ENCODE measurements around the gene PEAK3. TPM values are rescaled to one million over a fixed set of nuclear protein-coding genes. Genes with fewer than 3 reads are reported as not detected.

Gene PEAK3
- total and polyA plus RNA-seq, 2 donors (not counting 1 experiment from before 2014, with no cell fraction given) = not detected

DNA sequence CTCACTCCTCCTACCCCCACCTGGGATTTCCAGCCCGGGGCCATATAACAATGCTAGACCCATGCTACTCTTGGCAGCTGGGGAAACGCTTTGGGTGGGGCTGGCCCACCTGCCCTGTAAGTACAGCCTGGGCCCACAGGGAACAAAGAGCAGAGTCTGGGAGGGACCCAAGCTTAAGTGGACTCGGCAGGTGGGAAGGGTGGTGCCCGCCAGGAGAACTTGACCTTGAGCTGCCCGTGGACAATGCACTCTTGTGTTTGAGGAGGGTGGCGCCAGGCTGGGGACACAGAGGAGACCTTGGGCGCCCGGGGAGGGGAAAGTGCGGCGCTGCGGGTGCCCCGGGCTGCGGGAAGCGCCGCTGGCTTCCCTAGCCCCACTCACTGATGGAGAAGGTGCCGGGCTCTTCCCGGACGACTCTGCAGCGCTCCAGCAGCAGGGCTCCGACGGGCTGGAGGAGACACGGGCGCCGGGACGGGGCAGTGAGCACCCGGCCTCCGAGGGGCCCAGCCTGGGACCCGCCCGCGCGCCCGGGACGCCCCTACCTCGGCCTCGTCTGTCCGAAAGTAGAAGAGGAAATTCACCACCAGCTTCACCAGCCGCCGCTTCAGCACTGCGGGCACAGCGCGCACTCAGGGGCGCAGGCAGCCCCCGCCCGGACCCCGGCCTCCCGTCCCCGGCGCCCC, 46.5 kb downstream of the PEAK3 start:
- Histone ChIP-seq H3K9ac (ENCODE audit: insufficient read depth, low read length) (peak overlapping the region; percentile 88), H3K79me2 (ENCODE audit: control insufficient read depth, insufficient read depth, low read length) (peaks cover 75% of the 10 kb centered on the region), H2AFZ (ENCODE audit: low read length) (no peak overlapping the region), H3K4me2 (ENCODE audit: extremely low read depth, insufficient read depth, low read length) (peak overlapping the region; percentile 77), H4K20me1 (ENCODE audit: control insufficient read depth, extremely low read depth, insufficient read depth, low read length) (peaks cover under 1% of the 10 kb centered on the region), H3K36me3 (ENCODE audit: control insufficient read depth, insufficient read depth, low read length) (peaks cover 22% of the 10 kb centered on the region), H3K9me3 (ENCODE audit: control insufficient read depth, insufficient read depth, low read depth, low read length) (no peaks in the 10 kb centered on the region), H3K27me3 (ENCODE audit: control insufficient read depth, insufficient read depth, low read length) (no peaks in the 10 kb centered on the region), H3K4me3 (replicated peaks in 1 of 4; ENCODE audit: control extremely low read depth in 1 of 4, insufficient read depth in 1 of 4, low read depth in 3 of 4, low read length in 4 of 4) (peak overlapping the region; percentile 76 to 92 (median 86)), H3K27ac (ENCODE audit: insufficient read depth, low read length) (peak overlapping the region; percentile 84), H3K4me1 (ENCODE audit: control insufficient read depth, extremely low read depth, insufficient read depth, low read length) (peaks cover 9% of the 10 kb centered on the region)
- no peak for TF ChIP-seq EZH2 (IDR thresholded peaks at IDR 0.05; ENCODE audit: low read length, missing control alignments)
- TF ChIP-seq, protein P1, sequence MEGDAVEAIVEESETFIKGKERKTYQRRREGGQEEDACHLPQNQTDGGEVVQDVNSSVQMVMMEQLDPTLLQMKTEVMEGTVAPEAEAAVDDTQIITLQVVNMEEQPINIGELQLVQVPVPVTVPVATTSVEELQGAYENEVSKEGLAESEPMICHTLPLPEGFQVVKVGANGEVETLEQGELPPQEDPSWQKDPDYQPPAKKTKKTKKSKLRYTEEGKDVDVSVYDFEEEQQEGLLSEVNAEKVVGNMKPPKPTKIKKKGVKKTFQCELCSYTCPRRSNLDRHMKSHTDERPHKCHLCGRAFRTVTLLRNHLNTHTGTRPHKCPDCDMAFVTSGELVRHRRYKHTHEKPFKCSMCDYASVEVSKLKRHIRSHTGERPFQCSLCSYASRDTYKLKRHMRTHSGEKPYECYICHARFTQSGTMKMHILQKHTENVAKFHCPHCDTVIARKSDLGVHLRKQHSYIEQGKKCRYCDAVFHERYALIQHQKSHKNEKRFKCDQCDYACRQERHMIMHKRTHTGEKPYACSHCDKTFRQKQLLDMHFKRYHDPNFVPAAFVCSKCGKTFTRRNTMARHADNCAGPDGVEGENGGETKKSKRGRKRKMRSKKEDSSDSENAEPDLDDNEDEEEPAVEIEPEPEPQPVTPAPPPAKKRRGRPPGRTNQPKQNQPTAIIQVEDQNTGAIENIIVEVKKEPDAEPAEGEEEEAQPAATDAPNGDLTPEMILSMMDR (conservative IDR thresholded peaks at IDR 0.05 in 1 of 2, IDR thresholded peaks at IDR 0.05 in 1 of 2; ENCODE audit: low read depth in 1 of 2, low read length in 2 of 2) = no peak
- DNase-seq (ENCODE audit: low read depth in 2 of 2) = no peak

GRCh38 chr19:2234996-2235380, 47.0 kb downstream of the PEAK3 start:
- TF ChIP-seq EZH2 (IDR thresholded peaks at IDR 0.05; ENCODE audit: low read length, missing control alignments) = no peak
- TF ChIP-seq, protein P1 (conservative IDR thresholded peaks at IDR 0.05 in 1 of 2, IDR thresholded peaks at IDR 0.05 in 1 of 2; ENCODE audit: low read depth in 1 of 2, low read length in 2 of 2) = no peak
- H4K20me1 ChIP-seq (ENCODE audit: control insufficient read depth, extremely low read depth, insufficient read depth, low read length) = no peaks in the 10 kb centered on the region
- H3K9me3 ChIP-seq (ENCODE audit: control insufficient read depth, insufficient read depth, low read depth, low read length) = no peaks in the 10 kb centered on the region
- H2AFZ ChIP-seq (ENCODE audit: low read length) = no peak overlapping the region
- peak overlapping the region; percentile 76 to 92 (median 86) for H3K4me3 ChIP-seq (replicated peaks in 1 of 4; ENCODE audit: control extremely low read depth in 1 of 4, insufficient read depth in 1 of 4, low read depth in 3 of 4, low read length in 4 of 4)
- peak overlapping the region; percentile 84 for H3K27ac ChIP-seq (ENCODE audit: insufficient read depth, low read length)
- H3K9ac ChIP-seq (ENCODE audit: insufficient read depth, low read length) = peak overlapping the region; percentile 88
- peaks cover 7% of the 10 kb centered on the region for H3K4me1 ChIP-seq (ENCODE audit: control insufficient read depth, extremely low read depth, insufficient read depth, low read length)
- peaks cover 69% of the 10 kb centered on the region for H3K79me2 ChIP-seq (ENCODE audit: control insufficient read depth, insufficient read depth, low read length)
- H3K4me2 ChIP-seq (ENCODE audit: extremely low read depth, insufficient read depth, low read length) = peak overlapping the region; percentile 77
- DNase-seq (ENCODE audit: low read depth in 2 of 2) = no peak
- H3K36me3 ChIP-seq (ENCODE audit: control insufficient read depth, insufficient read depth, low read length) = peaks cover 22% of the 10 kb centered on the region
- H3K27me3 ChIP-seq (ENCODE audit: control insufficient read depth, insufficient read depth, low read length) = no peaks in the 10 kb centered on the region

DNA sequence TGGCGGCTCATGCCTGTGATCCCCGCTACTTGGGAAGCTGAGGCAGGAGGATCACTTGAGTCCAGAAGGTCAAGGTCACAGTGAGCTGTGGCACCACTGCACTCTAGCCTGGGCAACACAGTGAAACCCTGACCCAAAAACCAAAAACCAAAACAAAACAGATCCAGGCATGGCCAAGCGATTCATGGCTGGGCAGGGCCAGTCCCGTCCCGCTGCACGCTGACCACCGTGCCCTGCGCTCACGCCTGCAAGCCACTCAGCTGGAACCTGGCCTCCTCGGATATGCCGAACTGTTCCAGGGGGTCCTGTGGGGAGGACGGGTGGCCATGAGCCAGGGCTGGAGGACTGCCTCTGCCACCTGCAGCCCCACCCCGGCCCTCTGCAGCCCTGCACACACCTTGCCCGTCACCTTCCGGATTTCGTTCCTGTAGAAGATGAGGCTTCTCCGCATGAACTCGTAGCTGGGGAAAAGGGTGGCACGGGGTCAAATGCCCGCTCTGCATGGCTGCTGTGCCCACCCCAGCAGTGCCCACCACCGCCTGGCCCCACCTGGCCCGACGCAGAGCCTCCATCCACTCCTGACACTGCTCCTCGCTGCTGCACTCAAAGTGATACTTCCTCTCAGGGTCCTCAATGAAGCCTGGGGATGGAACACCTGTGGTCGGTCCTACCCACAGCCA, 48.2 kb downstream of the PEAK3 start:
- TF ChIP-seq EZH2 (IDR thresholded peaks at IDR 0.05; ENCODE audit: low read length, missing control alignments) = no peak
- TF ChIP-seq, protein P1 (conservative IDR thresholded peaks at IDR 0.05 in 1 of 2, IDR thresholded peaks at IDR 0.05 in 1 of 2; ENCODE audit: low read depth in 1 of 2, low read length in 2 of 2) = no peak
- Histone ChIP-seq H3K4me1 (ENCODE audit: control insufficient read depth, extremely low read depth, insufficient read depth, low read length) (peaks cover 7% of the 10 kb centered on the region), H3K9ac (ENCODE audit: insufficient read depth, low read length) (no peak overlapping the region), H4K20me1 (ENCODE audit: control insufficient read depth, extremely low read depth, insufficient read depth, low read length) (no peaks in the 10 kb centered on the region), H3K9me3 (ENCODE audit: control insufficient read depth, insufficient read depth, low read depth, low read length) (no peaks in the 10 kb centered on the region), H3K79me2 (ENCODE audit: control insufficient read depth, insufficient read depth, low read length) (peaks cover 57% of the 10 kb centered on the region), H3K4me3 (replicated peaks in 1 of 4; ENCODE audit: control extremely low read depth in 1 of 4, insufficient read depth in 1 of 4, low read depth in 3 of 4, low read length in 4 of 4) (no peak overlapping the region), H3K27ac (ENCODE audit: insufficient read depth, low read length) (no peak overlapping the region), H3K36me3 (ENCODE audit: control insufficient read depth, insufficient read depth, low read length) (peaks cover 30% of the 10 kb centered on the region), H3K4me2 (ENCODE audit: extremely low read depth, insufficient read depth, low read length) (peak overlapping the region; percentile 18), H3K27me3 (ENCODE audit: control insufficient read depth, insufficient read depth, low read length) (no peaks in the 10 kb centered on the region), H2AFZ (ENCODE audit: low read length) (no peak overlapping the region)
- DNase-seq (ENCODE audit: low read depth in 2 of 2) = no peak
